SK-N-SH (cell line): Measurements from ENCODE around the gene CHRNB2. TPM values are rescaled to one million over a fixed set of nuclear protein-coding genes. Genes with fewer than 3 reads are reported as not detected.

Source experiments
- CTCF ChIA-PET: fragments of 300-600, 350-600 bp; formaldehyde crosslinking; extraction: SDS; loops from one replicate; lab custom pipeline; 2021; lab: Yijun Ruan, JAX
- POLR2A ChIA-PET: fragments of 350-600 bp; sonication (Branson Sonifier 250); formaldehyde crosslinking; extraction: SDS; loops from one replicate; lab custom pipeline; 2020; ENCODE audit warnings: antibody characterized with exemption, inconsistent platforms; lab: Yijun Ruan, JAX
- DNase-seq: peaks from one replicate; pipeline ENCODE4 v3.0.0; 2012
- H2AFZ ChIP-seq: fragments of 200-600 bp; sonication (generic); 2 replicates; pipeline ENCODE4 v1.8.1; 2016; ENCODE audit warnings: antibody characterized with exemption, mild to moderate bottlenecking, low read depth
- H3F3A ChIP-seq: fragments of 200-600 bp; sonication (generic); replicated peaks from 2 replicates; pipeline ENCODE3; 2016; ENCODE audit warnings: antibody characterized with exemption, mild to moderate bottlenecking; ENCODE audit not compliant: insufficient read depth
- H3K27ac ChIP-seq, 2 experiments: fragments of 200-500 bp in 1 of 2; fragments of 200-600 bp in 1 of 2; sonication (Bioruptor generic) in 1 of 2; sonication (generic), shearing (Covaris generic) in 1 of 2; 2 replicates each; pipeline versions ENCODE4 v1.5.1 to v1.6.1; 2014 to 2016; ENCODE audit warnings: low read depth in 2 of 2, inconsistent platforms in 1 of 2, low read length in 1 of 2, mild to moderate bottlenecking in 1 of 2, mixed read lengths in 1 of 2
- H3K27me3 ChIP-seq: fragments of 200-600 bp; sonication (generic), shearing (Covaris generic); 2 replicates; pipeline ENCODE4 v1.6.1; 2016; ENCODE audit warnings: mixed run types; ENCODE audit not compliant: insufficient read depth
- H3K36me3 ChIP-seq, 2 experiments: fragments of 200-500 bp in 1 of 2; fragments of 200-600 bp in 1 of 2; sonication (Bioruptor generic) in 1 of 2; sonication (generic) in 1 of 2; replicated peaks in 1 of 2; 2 replicates each; pipeline versions ENCODE3 to v1.5.1; 2014 to 2016; ENCODE audit warnings: low read length in 1 of 2, mild to moderate bottlenecking in 1 of 2; ENCODE audit not compliant: insufficient read depth in 2 of 2, control insufficient read depth in 1 of 2
- H3K4me1 ChIP-seq, 2 experiments: fragments of 200-500 bp in 1 of 2; fragments of 200-600 bp in 1 of 2; sonication (Bioruptor generic) in 1 of 2; sonication (generic), shearing (Covaris generic) in 1 of 2; 2 replicates each; pipeline versions ENCODE4 v1.5.1 to v1.6.1; 2014 to 2016; ENCODE audit warnings: low read depth in 1 of 2, low read length in 1 of 2, mixed run types in 1 of 2; ENCODE audit not compliant: insufficient read depth in 2 of 2, control insufficient read depth in 1 of 2
- H3K4me2 ChIP-seq: fragments of 200-600 bp; sonication (generic), shearing (Covaris generic); 2 replicates; pipeline ENCODE4 v1.6.1; 2017; ENCODE audit warnings: mixed run types
- H3K4me3 ChIP-seq, 2 experiments: fragments of 200-500 bp in 1 of 2; fragments of 200-600 bp in 1 of 2; sonication (Bioruptor generic) in 1 of 2; sonication (generic), shearing (Covaris generic) in 1 of 2; 2 replicates each; pipeline versions ENCODE4 v1.5.1 to v1.8.1; 2014 to 2016; ENCODE audit warnings: low read depth in 2 of 2, inconsistent platforms in 1 of 2, low read length in 1 of 2, mild to moderate bottlenecking in 1 of 2, mixed read lengths in 1 of 2, moderate library complexity in 1 of 2
- H3K79me2 ChIP-seq: fragments of 200-600 bp; sonication (generic); 2 replicates; pipeline ENCODE4 v1.8.1; 2017; ENCODE audit warnings: mild to moderate bottlenecking; ENCODE audit not compliant: insufficient read depth
- H3K9ac ChIP-seq: fragments of 200-600 bp; sonication (generic); 2 replicates; pipeline ENCODE4 v1.6.1; 2017; ENCODE audit warnings: mixed run types
- H3K9me2 ChIP-seq: fragments of 200-600 bp; sonication (generic); 2 replicates; pipeline ENCODE4 v1.6.1; 2017; ENCODE audit warnings: mixed run types
- H3K9me3 ChIP-seq: fragments of 200-600 bp; sonication (generic); 2 replicates; pipeline ENCODE4 v1.6.1; 2017; ENCODE audit warnings: mixed run types, mild to moderate bottlenecking, moderate library complexity
- H4K20me1 ChIP-seq: fragments of 200-600 bp; sonication (generic); 2 replicates; pipeline ENCODE4 v1.6.1; 2017; ENCODE audit warnings: mild to moderate bottlenecking, mixed run types; ENCODE audit not compliant: insufficient read depth
- ELF1 ChIP-seq: IDR thresholded peaks from 2 replicates; pipeline ENCODE4 v1.4.0; 2012
- EZH2phosphoT487 ChIP-seq: fragments of 200-600 bp; sonication (generic); IDR thresholded peaks from 2 replicates; pipeline ENCODE4 v1.6.1; 2017; ENCODE audit warnings: low read depth, mixed run types, mild to moderate bottlenecking, antibody characterized with exemption, moderate library complexity, borderline replicate concordance
- FOXM1 ChIP-seq: IDR thresholded peaks from 2 replicates; pipeline ENCODE4 v1.4.0; 2012; ENCODE audit warnings: low read depth, mild to moderate bottlenecking
- GATA2 ChIP-seq: sonication (generic); formaldehyde crosslinking; IDR thresholded peaks from 2 replicates; pipeline ENCODE4 v1.5.0; 2020; ENCODE audit warnings: mild to moderate bottlenecking, missing genetic modification reagents
- JUND ChIP-seq: IDR thresholded peaks from 2 replicates; pipeline ENCODE4 v1.4.0; 2012
- MEF2A ChIP-seq: IDR thresholded peaks from 2 replicates; pipeline ENCODE4 v1.4.0; 2012; ENCODE audit warnings: low read depth, borderline replicate concordance
- MXI1 ChIP-seq: IDR thresholded peaks from 2 replicates; pipeline ENCODE4 v1.6.1; 2012; ENCODE audit warnings: mild to moderate bottlenecking, low read depth, low read length, improper control_type of control experiment
- POLR2AphosphoS5 ChIP-seq: IDR thresholded peaks from 2 replicates; pipeline ENCODE4 v1.6.1; 2012; ENCODE audit warnings: low read depth, low read length
- RFX5 ChIP-seq: IDR thresholded peaks from 2 replicates; pipeline ENCODE4 v1.6.1; 2012; ENCODE audit warnings: mild to moderate bottlenecking, improper control_type of control experiment, low read length
- SMC3 ChIP-seq: IDR thresholded peaks from 2 replicates; pipeline ENCODE4 v1.6.1; 2012; ENCODE audit warnings: low read depth, low read length, improper control_type of control experiment
- TCF12 ChIP-seq: IDR thresholded peaks from 2 replicates; pipeline ENCODE4 v1.4.0; 2012
- WGBS: methylation state at CpG from one replicate; pipeline ENCODE4 v1.1.6; 2017; ENCODE audit warnings: low lambda C conversion rate; 5-methylcytosine and 5-hydroxymethylcytosine counted together
- polyA plus RNA-seq, 3 experiments: library from polyadenylated mRNA; depleted of rRNA; stranded (reverse); fragments of >200 nt; gene quantifications; 2 replicates each; pipeline ENCODE4 v1.2.3, GENCODE V29; 2012
- TF ChIP-seq, protein P1 (sequence below): fragments of 150-350 bp; IDR thresholded peaks from 2 replicates; pipeline ENCODE4 v1.6.1; 2017; ENCODE audit warnings: antibody characterized with exemption, low read length, low read depth, borderline replicate concordance
- TF ChIP-seq, protein P2 (sequence below): IDR thresholded peaks from 2 replicates; pipeline ENCODE4 v1.6.1; 2012; ENCODE audit warnings: mild to moderate bottlenecking, low read depth, low read length, moderate library complexity
- TF ChIP-seq, protein P3 (sequence below): IDR thresholded peaks from 2 replicates; pipeline ENCODE4 v1.4.0; 2012; ENCODE audit warnings: low read depth, borderline replicate concordance
- TF ChIP-seq, protein P4 (sequence below): IDR thresholded peaks from 2 replicates; pipeline ENCODE4 v1.4.0; 2012; ENCODE audit warnings: low read depth, borderline replicate concordance

CHRNB2 gene
- polyA plus RNA-seq, 1 of the 3 experiments (the other 2 are of a cell fraction): 0.64 TPM

DNA sequence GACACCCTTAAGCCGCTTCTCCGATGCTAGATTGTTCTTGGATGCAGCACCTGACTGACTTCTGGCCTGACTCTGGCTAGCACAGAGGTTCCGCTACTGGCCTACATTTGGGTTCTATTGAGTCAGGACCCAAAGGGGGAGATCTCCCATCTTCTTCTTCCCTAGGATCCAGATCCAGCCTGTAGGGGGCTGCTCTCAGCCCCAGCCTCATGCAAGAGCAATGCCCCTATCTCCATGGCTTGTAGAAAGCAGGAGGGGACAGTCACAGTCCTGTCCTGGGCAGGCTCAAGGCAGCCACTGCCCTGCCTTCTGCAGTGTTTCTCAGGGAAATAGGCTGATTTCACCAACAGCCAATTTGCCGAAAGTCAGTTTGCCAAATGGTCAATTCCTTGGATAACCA lies 46.7 kb downstream of the CHRNB2 start:
- DNase-seq: peak; percentile 20
- Histone ChIP-seq H3K36me3 (peaks cover 5 to 7% of the 10 kb centered on the region in 2 experiments), H3K27ac (no peak overlapping the region), H3K9me2 (no peaks in the 10 kb centered on the region), H3K27me3 (no peaks in the 10 kb centered on the region), H3K4me1 (peaks cover 4 to 5% of the 10 kb centered on the region in 2 experiments), H3K79me2 (peaks cover 92% of the 10 kb centered on the region), H4K20me1 (peaks cover 27% of the 10 kb centered on the region), H3F3A (peaks cover 4% of the 10 kb centered on the region), H3K9me3 (no peaks in the 10 kb centered on the region), H3K4me2 (no peak overlapping the region), H2AFZ (no peak overlapping the region), H3K4me3 (no peak overlapping the region), H3K9ac (no peak overlapping the region)
- TF ChIP-seq EZH2phosphoT487: no peak
- ChIA-PET POLR2A (no interaction called here), CTCF (no interaction called here)
- WGBS: 98% methylated on average over 4 of the region's 4 CpGs

DNA sequence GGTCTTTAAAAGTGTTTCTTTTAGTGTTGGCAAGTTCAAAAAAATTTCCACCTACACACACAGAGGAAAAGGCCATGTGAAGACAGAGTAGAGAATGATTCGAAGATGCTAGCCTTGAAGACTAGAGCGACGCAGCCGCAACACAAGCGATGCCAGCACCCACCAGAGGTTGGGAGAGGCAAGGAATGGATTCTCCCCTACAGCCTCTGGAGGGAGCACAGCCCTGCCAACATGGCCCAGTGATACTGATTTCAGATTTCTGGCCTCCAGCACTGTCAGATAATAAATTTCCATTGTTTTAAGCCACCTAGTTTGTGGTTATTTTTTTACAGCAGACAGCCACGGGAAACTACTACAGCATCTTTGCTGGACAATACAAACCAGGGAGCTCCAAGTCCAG lies 47.3 kb downstream of the CHRNB2 start:
- WGBS: 84% methylated on average over 6 of the region's 6 CpGs
- ChIA-PET CTCF (interaction anchor here (0.6 to 1.2 kb wide), 5 partner anchors 46 to 445 kb away, joined by 3 read pairs; no protein-coding TSS in a partner anchor), POLR2A (no interaction called here)
- Histone ChIP-seq H2AFZ (no peak overlapping the region), H3K27ac (no peak overlapping the region), H3K9ac (no peak overlapping the region), H3K9me3 (no peaks in the 10 kb centered on the region), H3K36me3 (peaks cover 5 to 7% of the 10 kb centered on the region in 2 experiments), H3K9me2 (no peaks in the 10 kb centered on the region), H3K4me1 (peaks cover 0 to 2% of the 10 kb centered on the region in 2 experiments; a peak in 1 of 4 replicates), H3K27me3 (no peaks in the 10 kb centered on the region), H3F3A (no peaks in the 10 kb centered on the region), H3K79me2 (peaks cover 92% of the 10 kb centered on the region), H3K4me3 (no peak overlapping the region), H3K4me2 (no peak overlapping the region), H4K20me1 (peaks cover 27% of the 10 kb centered on the region)
- DNase-seq: no peak
- TF ChIP-seq SMC3 (no peak), TCF12 (no peak), JUND (no peak), RFX5 (no peak), GATA2 (no peak), MXI1 (no peak), POLR2AphosphoS5 (no peak), FOXM1 (no peak), MEF2A (no peak), ELF1 (no peak)
- TF ChIP-seq, protein P1, sequence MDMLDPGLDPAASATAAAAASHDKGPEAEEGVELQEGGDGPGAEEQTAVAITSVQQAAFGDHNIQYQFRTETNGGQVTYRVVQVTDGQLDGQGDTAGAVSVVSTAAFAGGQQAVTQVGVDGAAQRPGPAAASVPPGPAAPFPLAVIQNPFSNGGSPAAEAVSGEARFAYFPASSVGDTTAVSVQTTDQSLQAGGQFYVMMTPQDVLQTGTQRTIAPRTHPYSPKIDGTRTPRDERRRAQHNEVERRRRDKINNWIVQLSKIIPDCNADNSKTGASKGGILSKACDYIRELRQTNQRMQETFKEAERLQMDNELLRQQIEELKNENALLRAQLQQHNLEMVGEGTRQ: no peak
- TF ChIP-seq, protein P2, sequence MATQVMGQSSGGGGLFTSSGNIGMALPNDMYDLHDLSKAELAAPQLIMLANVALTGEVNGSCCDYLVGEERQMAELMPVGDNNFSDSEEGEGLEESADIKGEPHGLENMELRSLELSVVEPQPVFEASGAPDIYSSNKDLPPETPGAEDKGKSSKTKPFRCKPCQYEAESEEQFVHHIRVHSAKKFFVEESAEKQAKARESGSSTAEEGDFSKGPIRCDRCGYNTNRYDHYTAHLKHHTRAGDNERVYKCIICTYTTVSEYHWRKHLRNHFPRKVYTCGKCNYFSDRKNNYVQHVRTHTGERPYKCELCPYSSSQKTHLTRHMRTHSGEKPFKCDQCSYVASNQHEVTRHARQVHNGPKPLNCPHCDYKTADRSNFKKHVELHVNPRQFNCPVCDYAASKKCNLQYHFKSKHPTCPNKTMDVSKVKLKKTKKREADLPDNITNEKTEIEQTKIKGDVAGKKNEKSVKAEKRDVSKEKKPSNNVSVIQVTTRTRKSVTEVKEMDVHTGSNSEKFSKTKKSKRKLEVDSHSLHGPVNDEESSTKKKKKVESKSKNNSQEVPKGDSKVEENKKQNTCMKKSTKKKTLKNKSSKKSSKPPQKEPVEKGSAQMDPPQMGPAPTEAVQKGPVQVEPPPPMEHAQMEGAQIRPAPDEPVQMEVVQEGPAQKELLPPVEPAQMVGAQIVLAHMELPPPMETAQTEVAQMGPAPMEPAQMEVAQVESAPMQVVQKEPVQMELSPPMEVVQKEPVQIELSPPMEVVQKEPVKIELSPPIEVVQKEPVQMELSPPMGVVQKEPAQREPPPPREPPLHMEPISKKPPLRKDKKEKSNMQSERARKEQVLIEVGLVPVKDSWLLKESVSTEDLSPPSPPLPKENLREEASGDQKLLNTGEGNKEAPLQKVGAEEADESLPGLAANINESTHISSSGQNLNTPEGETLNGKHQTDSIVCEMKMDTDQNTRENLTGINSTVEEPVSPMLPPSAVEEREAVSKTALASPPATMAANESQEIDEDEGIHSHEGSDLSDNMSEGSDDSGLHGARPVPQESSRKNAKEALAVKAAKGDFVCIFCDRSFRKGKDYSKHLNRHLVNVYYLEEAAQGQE: no peak
- TF ChIP-seq, protein P3, sequence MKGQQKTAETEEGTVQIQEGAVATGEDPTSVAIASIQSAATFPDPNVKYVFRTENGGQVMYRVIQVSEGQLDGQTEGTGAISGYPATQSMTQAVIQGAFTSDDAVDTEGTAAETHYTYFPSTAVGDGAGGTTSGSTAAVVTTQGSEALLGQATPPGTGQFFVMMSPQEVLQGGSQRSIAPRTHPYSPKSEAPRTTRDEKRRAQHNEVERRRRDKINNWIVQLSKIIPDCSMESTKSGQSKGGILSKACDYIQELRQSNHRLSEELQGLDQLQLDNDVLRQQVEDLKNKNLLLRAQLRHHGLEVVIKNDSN: no peak
- TF ChIP-seq, protein P4, sequence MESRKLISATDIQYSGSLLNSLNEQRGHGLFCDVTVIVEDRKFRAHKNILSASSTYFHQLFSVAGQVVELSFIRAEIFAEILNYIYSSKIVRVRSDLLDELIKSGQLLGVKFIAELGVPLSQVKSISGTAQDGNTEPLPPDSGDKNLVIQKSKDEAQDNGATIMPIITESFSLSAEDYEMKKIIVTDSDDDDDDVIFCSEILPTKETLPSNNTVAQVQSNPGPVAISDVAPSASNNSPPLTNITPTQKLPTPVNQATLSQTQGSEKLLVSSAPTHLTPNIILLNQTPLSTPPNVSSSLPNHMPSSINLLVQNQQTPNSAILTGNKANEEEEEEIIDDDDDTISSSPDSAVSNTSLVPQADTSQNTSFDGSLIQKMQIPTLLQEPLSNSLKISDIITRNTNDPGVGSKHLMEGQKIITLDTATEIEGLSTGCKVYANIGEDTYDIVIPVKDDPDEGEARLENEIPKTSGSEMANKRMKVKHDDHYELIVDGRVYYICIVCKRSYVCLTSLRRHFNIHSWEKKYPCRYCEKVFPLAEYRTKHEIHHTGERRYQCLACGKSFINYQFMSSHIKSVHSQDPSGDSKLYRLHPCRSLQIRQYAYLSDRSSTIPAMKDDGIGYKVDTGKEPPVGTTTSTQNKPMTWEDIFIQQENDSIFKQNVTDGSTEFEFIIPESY: no peak
